ENCODE results near the gene ZNRF2. TPM values are rescaled to one million over a fixed set of nuclear protein-coding genes. Genes with fewer than 3 reads are reported as not detected.
A peak's percentile ranks its signal among the peaks of the same experiment; 100 is the strongest.

The ZNRF2 gene
- total and polyA plus RNA-seq, 10 of the 15 experiments (the other 5 are each of a cell fraction or from before 2014, with no cell fraction given) = 1.2 to 20.4 (median 9.5) TPM

GRCh38 chr7:30285536-30286284, 1.3 kb downstream of the ZNRF2 start (continued):
- TF ChIP-seq CBFB (IDR thresholded peaks at IDR 0.05; ENCODE audit: low read depth) (peak; percentile 80; the same call in 1 of the 2 replicates), TARDBP (IDR thresholded peaks at IDR 0.05; ENCODE audit: borderline replicate concordance) (0 out of 2 replicates have a peak, but pooled peaks have one; percentile 30), IKZF1 (conservative IDR thresholded peaks at IDR 0.05) (peak; percentile 38), MLLT1 (IDR thresholded peaks at IDR 0.05) (peak; percentile 61), NKRF (conservative IDR thresholded peaks at IDR 0.05) (0 out of 2 replicates have a peak, but pooled peaks have one; percentile 57), SMC3 (IDR thresholded peaks at IDR 0.05; ENCODE audit: borderline replicate concordance, low read length) (0 out of 2 replicates have a peak, but pooled peaks have one; percentile 2), SMAD5 (IDR thresholded peaks at IDR 0.05; ENCODE audit: low read depth) (no peak), TBL1XR1 (IDR thresholded peaks at IDR 0.05; ENCODE audit: low read depth, low read length) (0 out of 2 replicates have a peak, but pooled peaks have one; percentile 38), RELA (IDR thresholded peaks at IDR 0.05; ENCODE audit: borderline replicate concordance, partially characterized antibody) (no peak), SP1 (IDR thresholded peaks at IDR 0.05; ENCODE audit: low read depth, low read length) (no peak), FOXM1 (IDR thresholded peaks at IDR 0.05; ENCODE audit: low read depth, low read length) (peak; percentile 57; the same call in 1 of the 2 replicates), ZBED1 (IDR thresholded peaks at IDR 0.05; ENCODE audit: borderline replicate concordance) (0 out of 2 replicates have a peak, but pooled peaks have one; percentile 51), CEBPZ (IDR thresholded peaks at IDR 0.05; ENCODE audit: low read depth, low read length) (no peak), ZBTB33 (IDR thresholded peaks at IDR 0.05) (no peak), E2F4 (IDR thresholded peaks at IDR 0.05; ENCODE audit: low read depth, low read length) (no peak), FOS (IDR thresholded peaks at IDR 0.05; ENCODE audit: borderline replicate concordance, extremely low read depth, insufficient read length) (no peak), ATF7 (IDR thresholded peaks at IDR 0.05; ENCODE audit: low read depth) (no peak), MXI1 (IDR thresholded peaks at IDR 0.05; ENCODE audit: low read depth, low read length) (peak; percentile 72)

All from GM12878 (cell line).